ENCODE measurements around the gene LRFN2. TPM values are rescaled to one million over a fixed set of nuclear protein-coding genes. Genes with fewer than 3 reads are reported as not detected.

LRFN2 gene
- total RNA-seq, 2 experiments from 2014 or later = not detected

DNA sequence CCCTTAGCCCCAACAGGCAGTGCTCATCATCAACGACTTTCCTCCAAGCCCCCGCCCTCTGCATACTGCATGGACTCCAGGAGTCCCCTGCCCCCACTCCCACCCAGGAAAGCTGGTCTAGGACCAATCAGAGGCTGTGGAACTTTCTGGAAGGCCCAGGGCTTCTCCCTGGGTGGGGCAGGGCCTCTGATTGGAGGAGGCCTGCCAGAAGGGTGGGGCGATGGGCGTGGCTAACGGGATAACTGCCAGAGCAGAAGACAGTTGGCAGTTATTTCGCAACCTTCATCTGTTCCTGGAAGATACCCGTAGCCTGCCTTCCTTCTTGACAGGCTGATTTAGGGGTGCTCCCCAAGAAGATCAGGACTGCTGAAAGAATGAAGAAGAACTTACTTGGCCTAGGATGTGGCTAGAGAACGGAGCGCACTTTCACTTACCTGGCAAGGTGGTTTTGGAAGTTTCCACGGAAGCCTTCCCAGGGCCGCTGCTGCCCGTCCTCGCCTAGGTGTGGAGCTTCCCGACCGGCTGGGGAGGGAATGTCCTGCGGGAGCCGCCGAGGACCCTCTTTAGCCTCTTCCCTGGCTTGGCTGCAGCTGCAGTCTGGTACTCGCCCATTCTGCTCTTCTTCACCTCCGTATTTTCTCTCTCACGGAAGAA, 209.0 kb downstream of the LRFN2 start:
- intact Hi-C loops (cut with DNase I, micrococcal nuclease) = no loop called here
- no peaks in the 10 kb centered on the region for H3K36me3 ChIP-seq (ENCODE audit: insufficient read depth, low read length)
- Mint-ChIP-seq H3K36me3 (ENCODE audit: low read depth) (no peaks in the 10 kb centered on the region), H3K27me3 (no peaks in the 10 kb centered on the region), H3K9me3 (no peaks in the 10 kb centered on the region), H3K27ac (no peak overlapping the region), H3K4me1 (ENCODE audit: low read depth) (no peaks in the 10 kb centered on the region), H3K4me3 (no peak overlapping the region)
- peaks cover 0 to 6% of the 10 kb centered on the region in 2 experiments for H3K9me3 ChIP-seq (ENCODE audit: control insufficient read depth in 1 of 2, insufficient read depth in 1 of 2, low read length in 2 of 2)
- no peak for TF ChIP-seq CTCF (IDR thresholded peaks at IDR 0.05)
- DNase-seq = no peak
- ChIA-PET POLR2A (no interaction called here), CTCF (no interaction called here)
- no peaks in the 10 kb centered on the region for H3K4me1 ChIP-seq (ENCODE audit: insufficient read depth, low read length)
- no peak for ATAC-seq (ENCODE audit: poor library complexity)
- no peaks in the 10 kb centered on the region for H3K27me3 ChIP-seq (ENCODE audit: control insufficient read depth in 1 of 2, insufficient read depth in 2 of 2, low read length in 2 of 2)
- no peak overlapping the region for H3K27ac ChIP-seq (ENCODE audit: low read depth in 1 of 2, low read length in 2 of 2)
- no peak overlapping the region for H3K4me3 ChIP-seq (ENCODE audit: low read length)

GRCh38 chr6:40377173-40377806, 209.9 kb downstream of the LRFN2 start:
- TF ChIP-seq CTCF (IDR thresholded peaks at IDR 0.05) = no peak
- Mint-ChIP-seq H3K4me3 (no peak overlapping the region), H3K27me3 (no peaks in the 10 kb centered on the region), H3K9me3 (no peaks in the 10 kb centered on the region), H3K27ac (no peak overlapping the region), H3K4me1 (ENCODE audit: low read depth) (no peaks in the 10 kb centered on the region), H3K36me3 (ENCODE audit: low read depth) (no peaks in the 10 kb centered on the region)
- no peak overlapping the region for H3K27ac ChIP-seq (ENCODE audit: low read depth in 1 of 2, low read length in 2 of 2)
- intact Hi-C loops (cut with DNase I, micrococcal nuclease) = no loop called here
- H3K9me3 ChIP-seq (ENCODE audit: control insufficient read depth in 1 of 2, insufficient read depth in 1 of 2, low read length in 2 of 2) = peaks cover 0 to 6% of the 10 kb centered on the region in 2 experiments
- no peak for ATAC-seq (ENCODE audit: poor library complexity)
- no peaks in the 10 kb centered on the region for H3K4me1 ChIP-seq (ENCODE audit: insufficient read depth, low read length)
- CTCF ChIA-PET = no interaction called here
- DNase-seq = no peak
- no peaks in the 10 kb centered on the region for H3K27me3 ChIP-seq (ENCODE audit: control insufficient read depth in 1 of 2, insufficient read depth in 2 of 2, low read length in 2 of 2)
- POLR2A ChIA-PET = no interaction called here
- no peaks in the 10 kb centered on the region for H3K36me3 ChIP-seq (ENCODE audit: insufficient read depth, low read length)
- no peak overlapping the region for H3K4me3 ChIP-seq (ENCODE audit: low read length)

- intact Hi-C loops (cut with DNase I, micrococcal nuclease) = no loop called here
Measured at GRCh38 chr6:40376113-40376650, 211.0 kb downstream of the LRFN2 start.

More at GRCh38 chr6:40376113-40376650, 211.0 kb downstream of the LRFN2 start:
- Histone ChIP-seq H3K4me3 (ENCODE audit: low read length) (no peak overlapping the region), H3K4me1 (ENCODE audit: insufficient read depth, low read length) (no peaks in the 10 kb centered on the region), H3K36me3 (ENCODE audit: insufficient read depth, low read length) (no peaks in the 10 kb centered on the region), H3K27me3 (ENCODE audit: control insufficient read depth in 1 of 2, insufficient read depth in 2 of 2, low read length in 2 of 2) (no peaks in the 10 kb centered on the region), H3K9me3 (ENCODE audit: control insufficient read depth in 1 of 2, insufficient read depth in 1 of 2, low read length in 2 of 2) (peaks cover 0 to 6% of the 10 kb centered on the region in 2 experiments), H3K27ac (ENCODE audit: low read depth in 1 of 2, low read length in 2 of 2) (no peak overlapping the region)
- no peak overlapping the region for H3K4me3 Mint-ChIP-seq
- no peaks in the 10 kb centered on the region for H3K27me3 Mint-ChIP-seq
- no peaks in the 10 kb centered on the region for H3K4me1 Mint-ChIP-seq (ENCODE audit: low read depth)
- no peak for DNase-seq
- no peak for TF ChIP-seq CTCF (IDR thresholded peaks at IDR 0.05)
- POLR2A ChIA-PET = no interaction called here
- H3K36me3 Mint-ChIP-seq (ENCODE audit: low read depth) = no peaks in the 10 kb centered on the region
- no peak for ATAC-seq (ENCODE audit: poor library complexity)
- H3K9me3 Mint-ChIP-seq = no peaks in the 10 kb centered on the region
- CTCF ChIA-PET = no interaction called here
- no peak overlapping the region for H3K27ac Mint-ChIP-seq
